ENCODE results near the gene INTS11. TPM values are rescaled to one million over a fixed set of nuclear protein-coding genes. Genes with fewer than 3 reads are reported as not detected.
A peak's percentile ranks its signal among the peaks of the same experiment; 100 is the strongest.

INTS11 gene
- total and polyA plus RNA-seq, 2 donors from 2014 or later, result 73.6 to 100 TPM

DNA sequence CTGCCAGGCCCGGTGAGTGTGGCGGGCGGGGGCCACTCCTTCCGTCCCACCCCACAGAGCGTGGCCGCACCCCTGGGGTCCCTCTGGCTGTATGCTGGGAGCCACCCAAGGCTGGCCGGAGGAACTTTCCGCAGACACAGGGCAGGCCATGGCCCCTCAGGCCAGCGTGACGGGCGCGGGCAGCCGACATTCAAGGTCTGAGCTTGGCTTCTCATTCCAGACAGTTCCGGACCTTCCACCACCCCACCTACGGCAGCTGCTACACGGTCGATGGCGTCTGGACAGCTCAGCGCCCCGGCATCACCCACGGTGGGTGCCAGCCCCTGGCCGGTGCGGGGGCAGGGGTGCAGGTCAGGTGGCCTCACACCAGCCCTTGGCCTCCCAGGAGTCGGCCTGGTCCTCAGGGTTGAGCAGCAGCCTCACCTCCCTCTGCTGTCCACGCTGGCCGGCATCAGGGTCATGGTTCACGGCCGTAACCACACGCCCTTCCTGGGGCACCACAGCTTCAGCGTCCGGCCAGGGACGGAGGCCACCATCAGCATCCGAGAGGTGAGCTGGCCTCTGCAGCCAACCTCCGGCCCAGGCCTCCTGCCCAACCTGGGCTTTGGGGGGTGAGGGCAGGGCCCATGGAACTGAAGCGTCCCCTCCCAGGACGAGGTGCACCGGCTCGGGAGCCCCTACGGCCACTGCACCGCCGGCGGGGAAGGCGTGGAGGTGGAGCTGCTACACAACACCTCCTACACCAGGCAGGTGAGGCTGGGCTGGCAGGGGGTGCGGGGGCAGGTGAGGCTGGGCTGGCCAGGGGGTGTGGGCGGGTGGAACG is 37.0 kb downstream of the INTS11 start:
- H3K27me3 ChIP-seq (ENCODE audit: control insufficient read depth, insufficient read depth, low read length), result no peaks in the 10 kb centered on the region
- H3K4me1 ChIP-seq (ENCODE audit: control insufficient read depth in 2 of 3, insufficient read depth in 2 of 3, low read depth in 1 of 3, low read length in 3 of 3), result peaks cover 0 to 5% (median 0%) of the 10 kb centered on the region in 3 donors
- FAIRE-seq (no peak), DNase-seq (peak in 2 of 5 donors; percentile 54 to 77)
- H3K36me3 ChIP-seq (ENCODE audit: control insufficient read depth in 2 of 3, insufficient read depth in 3 of 3, low read length in 3 of 3), result no peaks in the 10 kb centered on the region
- no peak overlapping the region for H3K9ac ChIP-seq (ENCODE audit: low read length in 3 of 3)
- TF ChIP-seq, protein P1, sequence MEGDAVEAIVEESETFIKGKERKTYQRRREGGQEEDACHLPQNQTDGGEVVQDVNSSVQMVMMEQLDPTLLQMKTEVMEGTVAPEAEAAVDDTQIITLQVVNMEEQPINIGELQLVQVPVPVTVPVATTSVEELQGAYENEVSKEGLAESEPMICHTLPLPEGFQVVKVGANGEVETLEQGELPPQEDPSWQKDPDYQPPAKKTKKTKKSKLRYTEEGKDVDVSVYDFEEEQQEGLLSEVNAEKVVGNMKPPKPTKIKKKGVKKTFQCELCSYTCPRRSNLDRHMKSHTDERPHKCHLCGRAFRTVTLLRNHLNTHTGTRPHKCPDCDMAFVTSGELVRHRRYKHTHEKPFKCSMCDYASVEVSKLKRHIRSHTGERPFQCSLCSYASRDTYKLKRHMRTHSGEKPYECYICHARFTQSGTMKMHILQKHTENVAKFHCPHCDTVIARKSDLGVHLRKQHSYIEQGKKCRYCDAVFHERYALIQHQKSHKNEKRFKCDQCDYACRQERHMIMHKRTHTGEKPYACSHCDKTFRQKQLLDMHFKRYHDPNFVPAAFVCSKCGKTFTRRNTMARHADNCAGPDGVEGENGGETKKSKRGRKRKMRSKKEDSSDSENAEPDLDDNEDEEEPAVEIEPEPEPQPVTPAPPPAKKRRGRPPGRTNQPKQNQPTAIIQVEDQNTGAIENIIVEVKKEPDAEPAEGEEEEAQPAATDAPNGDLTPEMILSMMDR (IDR thresholded peaks at IDR 0.05; ENCODE audit: borderline replicate concordance, extremely low read depth, insufficient read depth), result no peak
- no peak overlapping the region for H3K4me3 ChIP-seq (ENCODE audit: low read length in 3 of 3)
- intact Hi-C loops (cut with DNase I), result no loop called here
- no peaks in the 10 kb centered on the region for H3K9me3 ChIP-seq (ENCODE audit: control insufficient read depth in 2 of 3, insufficient read depth in 1 of 3, low read length in 3 of 3)
- H3K27ac ChIP-seq (ENCODE audit: low read depth in 2 of 2, low read length in 2 of 2), result no peak overlapping the region

DNA sequence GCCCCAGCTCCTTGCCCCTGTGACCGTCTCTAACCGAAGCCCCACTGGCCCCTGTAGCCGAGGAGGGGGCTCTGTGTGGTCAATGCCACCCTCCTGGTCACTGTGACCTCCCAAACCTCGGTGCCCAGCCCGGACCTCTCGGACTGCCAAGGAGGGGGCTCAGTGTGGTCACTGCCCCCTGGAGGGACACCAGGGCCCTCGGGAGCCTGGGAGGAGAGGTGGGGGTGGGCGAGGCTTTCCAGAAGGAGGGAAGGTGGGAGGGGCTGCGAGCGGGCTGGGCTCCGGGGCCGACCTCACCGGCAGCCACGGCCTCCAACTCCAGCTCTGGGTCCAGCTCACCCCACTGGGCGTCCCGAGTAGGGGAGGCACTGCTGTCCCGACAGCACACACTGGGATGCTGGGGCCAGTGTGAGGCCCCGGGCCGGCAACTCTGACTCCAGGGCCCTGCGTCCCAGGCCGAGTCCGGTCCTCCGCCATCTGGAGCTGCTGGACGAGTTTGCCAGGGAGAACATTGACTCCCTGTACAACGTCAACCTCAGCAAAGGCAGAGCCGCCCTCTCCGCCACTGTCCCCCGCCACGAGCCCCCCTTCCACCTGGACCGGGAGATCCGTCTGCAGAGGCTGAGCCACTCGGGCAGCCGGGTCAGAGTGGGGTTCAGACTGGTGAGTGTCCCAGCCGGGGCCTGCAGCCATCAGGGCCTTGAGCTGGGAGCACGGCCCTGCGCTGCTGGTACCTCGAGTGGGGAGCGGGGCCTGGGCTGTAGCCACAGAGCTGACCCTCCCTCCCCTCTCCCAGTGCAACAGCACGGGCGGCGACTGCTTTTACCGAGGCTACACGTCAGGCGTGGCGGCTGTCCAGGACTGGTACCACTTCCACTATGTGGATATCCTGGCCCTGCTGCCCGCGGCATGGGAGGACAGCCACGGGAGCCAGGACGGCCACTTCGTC is 37.9 kb downstream of the INTS11 start:
- Histone ChIP-seq H3K9ac (ENCODE audit: low read length in 3 of 3) (no peak overlapping the region), H3K4me3 (ENCODE audit: low read length in 3 of 3) (no peak overlapping the region), H3K4me1 (ENCODE audit: control insufficient read depth in 2 of 3, insufficient read depth in 2 of 3, low read depth in 1 of 3, low read length in 3 of 3) (peaks cover 0 to 12% (median 6%) of the 10 kb centered on the region in 3 donors), H3K27ac (ENCODE audit: low read depth in 2 of 2, low read length in 2 of 2) (no peak overlapping the region), H3K9me3 (ENCODE audit: control insufficient read depth in 2 of 3, insufficient read depth in 1 of 3, low read length in 3 of 3) (no peaks in the 10 kb centered on the region), H3K27me3 (ENCODE audit: control insufficient read depth, insufficient read depth, low read length) (no peaks in the 10 kb centered on the region), H3K36me3 (ENCODE audit: control insufficient read depth in 2 of 3, insufficient read depth in 3 of 3, low read length in 3 of 3) (no peaks in the 10 kb centered on the region)
- peak in 2 of 5 donors; percentile 53 to 81 for DNase-seq
- TF ChIP-seq, protein P1 (IDR thresholded peaks at IDR 0.05; ENCODE audit: borderline replicate concordance, extremely low read depth, insufficient read depth), result no peak
- no peak for FAIRE-seq
- intact Hi-C loops (cut with DNase I), result no loop called here

DNA sequence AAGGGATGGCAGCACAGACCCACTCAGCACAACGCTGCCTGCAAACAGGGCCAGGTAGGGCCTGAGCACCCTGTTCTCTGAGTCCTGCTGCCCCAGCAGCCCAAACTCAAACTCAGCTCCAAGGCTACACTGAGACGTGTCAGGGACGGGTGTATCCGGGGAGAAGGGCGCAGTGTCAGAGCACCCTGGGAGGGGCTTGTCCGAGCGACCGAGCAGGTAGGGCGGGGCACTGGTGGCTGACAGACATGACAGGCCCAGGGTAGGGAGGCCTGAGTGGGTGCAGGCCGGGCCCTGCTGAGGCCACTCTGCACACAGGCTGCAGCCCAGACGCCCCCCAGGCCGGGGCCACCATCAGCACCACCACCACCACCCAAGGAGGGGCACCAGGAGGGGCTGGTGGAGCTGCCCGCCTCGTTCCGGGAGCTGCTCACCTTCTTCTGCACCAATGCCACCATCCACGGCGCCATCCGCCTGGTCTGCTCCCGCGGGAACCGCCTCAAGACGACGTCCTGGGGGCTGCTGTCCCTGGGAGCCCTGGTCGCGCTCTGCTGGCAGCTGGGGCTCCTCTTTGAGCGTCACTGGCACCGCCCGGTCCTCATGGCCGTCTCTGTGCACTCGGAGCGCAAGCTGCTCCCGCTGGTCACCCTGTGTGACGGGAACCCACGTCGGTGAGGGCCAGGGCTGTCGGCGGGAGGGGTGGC is 38.7 kb downstream of the INTS11 start:
- FAIRE-seq, result no peak
- H3K4me1 ChIP-seq (ENCODE audit: control insufficient read depth in 2 of 3, insufficient read depth in 2 of 3, low read depth in 1 of 3, low read length in 3 of 3), result peaks cover 0 to 13% (median 6%) of the 10 kb centered on the region in 3 donors
- H3K9ac ChIP-seq (ENCODE audit: low read length in 3 of 3), result no peak overlapping the region
- no peaks in the 10 kb centered on the region for H3K36me3 ChIP-seq (ENCODE audit: control insufficient read depth in 2 of 3, insufficient read depth in 3 of 3, low read length in 3 of 3)
- no peak overlapping the region for H3K4me3 ChIP-seq (ENCODE audit: low read length in 3 of 3)
- no peaks in the 10 kb centered on the region for H3K27me3 ChIP-seq (ENCODE audit: control insufficient read depth, insufficient read depth, low read length)
- H3K27ac ChIP-seq (ENCODE audit: low read depth in 2 of 2, low read length in 2 of 2), result no peak overlapping the region
- H3K9me3 ChIP-seq (ENCODE audit: control insufficient read depth in 2 of 3, insufficient read depth in 1 of 3, low read length in 3 of 3), result no peaks in the 10 kb centered on the region
- TF ChIP-seq, protein P1 (IDR thresholded peaks at IDR 0.05; ENCODE audit: borderline replicate concordance, extremely low read depth, insufficient read depth), result no peak
- peak in 2 of 5 donors; percentile 53 to 74 for DNase-seq
- intact Hi-C loops (cut with DNase I), result no loop called here
